Hypothalamus (tissue), 51 donors: ENCODE results near the gene PITX1.
"Not testable (repeated sequence)": the region's sequence is repeated elsewhere in the genome, so short reads cannot be mapped to it uniquely, and the experiment has no call there.

Experiments
- DNase-seq, 51 donors: peaks; one replicate each; lab custom pipeline; 2025; lab: John Stamatoyannopoulos, UW

Gene PITX1

GRCh38 chr5:135033901-135034235 lies at the start of gene PITX1:
PITX1 (minus strand) TSS chr5:135034228; CDS start chr5:135033881, 347 bp downstream.
- DNase-seq: no peak

- not testable (repeated sequence) for DNase-seq
Measured at GRCh38 chr5:135083334-135083733, 49.3 kb upstream of the PITX1 start.

- DNase-seq: no peak
Measured at GRCh38 chr5:135081240-135081639, 47.2 kb upstream of the PITX1 start.

GRCh38 chr5:135079760-135080159 lies 45.7 kb upstream of the PITX1 start:
- DNase-seq: no peak

GRCh38 chr5:135079099-135079681 lies 45.2 kb upstream of the PITX1 start:
- DNase-seq: no peak

GRCh38 chr5:135076801-135077200 lies 42.8 kb upstream of the PITX1 start:
- no peak for DNase-seq

GRCh38 chr5:135076051-135076491 lies 42.0 kb upstream of the PITX1 start:
- no peak for DNase-seq

- DNase-seq: no peak
Measured at GRCh38 chr5:135075621-135076020, 41.6 kb upstream of the PITX1 start.

- DNase-seq: no peak
Measured at GRCh38 chr5:135073761-135074345, 39.8 kb upstream of the PITX1 start.

- no peak for DNase-seq
Measured at GRCh38 chr5:135072387-135073281, 38.6 kb upstream of the PITX1 start.

- no peak for DNase-seq
Measured at GRCh38 chr5:135071311-135071710, 37.3 kb upstream of the PITX1 start.

GRCh38 chr5:135069895-135070657 lies 36.0 kb upstream of the PITX1 start:
- DNase-seq: no peak

GRCh38 chr5:135069016-135069770 lies 35.2 kb upstream of the PITX1 start:
- DNase-seq: no peak

- DNase-seq: no peak
Measured at GRCh38 chr5:135067587-135067986, 33.6 kb upstream of the PITX1 start.

GRCh38 chr5:135066781-135067180 lies 32.8 kb upstream of the PITX1 start:
- no peak for DNase-seq

GRCh38 chr5:135065306-135066265 lies 31.6 kb upstream of the PITX1 start:
- no peak for DNase-seq

- DNase-seq: no peak
Measured at GRCh38 chr5:135064235-135064570, 30.2 kb upstream of the PITX1 start.

- no peak for DNase-seq
Measured at GRCh38 chr5:135063511-135064234, 29.6 kb upstream of the PITX1 start.

- DNase-seq: no peak
Measured at GRCh38 chr5:135063056-135063445, 29.0 kb upstream of the PITX1 start.
